A549 (cell line): ENCODE results near the gene CTDP1. TPM values are rescaled to one million over a fixed set of nuclear protein-coding genes. Genes with fewer than 3 reads are reported as not detected.

Source experiments
- ATAC-seq, 2 experiments: fragments of 200-7000 bp in 1 of 2; fragments of >200 bp in 1 of 2; cut with Nextera tagmentation in 1 of 2; cut with Tn5 transposase in 1 of 2; 3 replicates each; pipeline versions ENCODE4 v1.8.0 to v1.9.1; 2018 to 2020; ENCODE audit warnings: mild to moderate bottlenecking in 1 of 2, moderate library complexity in 1 of 2
- CTCF ChIA-PET: fragments of 300-600 bp; sonication (Branson Sonifier 250); formaldehyde crosslinking; extraction: SDS; loops from one replicate; lab custom pipeline; 2021; ENCODE audit warnings: antibody characterized with exemption, inconsistent platforms; lab: Yijun Ruan, JAX
- POLR2A ChIA-PET: fragments of 350-600 bp; formaldehyde crosslinking; extraction: SDS; loops from one replicate; lab custom pipeline; 2021; ENCODE audit warnings: antibody characterized with exemption, inconsistent platforms; lab: Yijun Ruan, JAX
- DNase-seq, 2 experiments: peaks; one replicate each; pipeline versions ENCODE4 v3.0.0 to v3.0.0-alpha.2; 2011 to 2016; ENCODE audit warnings: low read depth in 1 of 2, low spot score in 1 of 2
- FAIRE-seq: peaks from 2 replicates; lab custom pipeline; 2011; peaks lifted over from hg19 to GRCh38; lab: Jason Lieb, UNC
- H3K27ac ChIP-seq, 2 experiments: fragments of >200 bp; sonication (Bioruptor Twin); formaldehyde crosslinking; 3 replicates each; pipeline ENCODE4 v1.5.1; 2016 to 2017
- H3K4me1 ChIP-seq: fragments of >200 bp; sonication (Bioruptor Twin); formaldehyde crosslinking; 3 replicates; pipeline ENCODE4 v1.6.1; 2016
- H3K4me2 ChIP-seq: fragments of >200 bp; sonication (Bioruptor Twin); formaldehyde crosslinking; 3 replicates; pipeline ENCODE4 v1.6.1; 2016
- H3K4me3 ChIP-seq: fragments of >200 bp; sonication (Bioruptor Twin); formaldehyde crosslinking; 3 replicates; pipeline ENCODE4 v1.5.1; 2016
- H3K9me3 ChIP-seq: fragments of >200 bp; sonication (Bioruptor Twin); formaldehyde crosslinking; 3 replicates; pipeline ENCODE4 v1.6.1; 2016
- CBX2 ChIP-seq: fragments of 200-600 bp; sonication (generic); IDR thresholded peaks from 2 replicates; pipeline ENCODE4 v1.6.1; 2016; ENCODE audit warnings: low read depth, mild to moderate bottlenecking, borderline replicate concordance
- CEBPB ChIP-seq, 2 experiments: fragments of >200 bp in 1 of 2; sonication (Bioruptor Twin) in 1 of 2; formaldehyde crosslinking in 1 of 2; IDR thresholded peaks; 2 replicates each; pipeline ENCODE4 v1.6.1; 2012 to 2016
- EHF ChIP-seq: fragments of 250-450 bp; sonication (Bioruptor Pico); IDR thresholded peaks from 2 replicates; pipeline ENCODE4 v1.5.0; 2020; ENCODE audit warnings: mild to moderate bottlenecking
- EP300 ChIP-seq, 2 experiments: fragments of >200 bp; sonication (Bioruptor Twin); formaldehyde crosslinking; IDR thresholded peaks; 2 replicates in 1 of 2; 3 replicates in 1 of 2; pipeline ENCODE4 v1.6.1; 2016 to 2017
- ESRRA ChIP-seq: fragments of 150-350 bp; IDR thresholded peaks from 2 replicates; pipeline ENCODE4 v1.6.1; 2014; ENCODE audit warnings: mild to moderate bottlenecking, low read length, borderline replicate concordance
- FOSL2 ChIP-seq, 2 experiments: fragments of 450-650 bp in 1 of 2; fragments of >200 bp in 1 of 2; sonication (Bioruptor Twin) in 1 of 2; formaldehyde crosslinking; IDR thresholded peaks; 2 replicates each; pipeline versions ENCODE4 v1.5.0 to v1.6.1; 2016 to 2020; ENCODE audit warnings: mild to moderate bottlenecking in 1 of 2, moderate library complexity in 1 of 2
- FOXS1 ChIP-seq: fragments of 250-450 bp; sonication (Bioruptor Pico); IDR thresholded peaks from 2 replicates; pipeline ENCODE4 v1.5.0; 2020; ENCODE audit warnings: mild to moderate bottlenecking, moderate library complexity
- GATA3 ChIP-seq: IDR thresholded peaks from 2 replicates; pipeline ENCODE4 v1.6.1; 2012; ENCODE audit warnings: borderline replicate concordance
- HDAC2 ChIP-seq: fragments of 200-600 bp; sonication (generic); IDR thresholded peaks from 2 replicates; pipeline ENCODE4 v1.6.1; 2016
- HMGXB4 ChIP-seq: fragments of 250-450 bp; sonication (Bioruptor Pico); IDR thresholded peaks from 2 replicates; pipeline ENCODE4 v1.5.0; 2021; ENCODE audit warnings: mild to moderate bottlenecking, moderate library complexity, borderline replicate concordance
- HOXB5 ChIP-seq: fragments of 250-450 bp; sonication (Bioruptor Pico); IDR thresholded peaks from 2 replicates; pipeline ENCODE4 v1.5.0; 2020; ENCODE audit warnings: mild to moderate bottlenecking, moderate library complexity
- JUN ChIP-seq, 2 experiments: fragments of >200 bp; sonication (Bioruptor Twin); formaldehyde crosslinking; IDR thresholded peaks; 2 replicates in 1 of 2; 3 replicates in 1 of 2; pipeline ENCODE4 v1.6.1; 2016 to 2017
- KDM1A ChIP-seq: fragments of 200-600 bp; sonication (generic); IDR thresholded peaks from 2 replicates; pipeline ENCODE4 v1.6.1; 2016; ENCODE audit warnings: low read depth, mild to moderate bottlenecking
- MAFK ChIP-seq: fragments of 450-650 bp; IDR thresholded peaks from 2 replicates; pipeline ENCODE4 v1.6.1; 2014; ENCODE audit not compliant: partially characterized antibody
- MAX ChIP-seq: IDR thresholded peaks from 2 replicates; pipeline ENCODE4 v1.6.1; 2012
- MYC ChIP-seq: IDR thresholded peaks from 2 replicates; pipeline ENCODE4 v1.6.1; 2012; ENCODE audit warnings: mild to moderate bottlenecking, inconsistent platforms, low read length, improper control_type of control experiment, borderline replicate concordance
- NFE2L2 ChIP-seq: fragments of 150-350 bp; conservative IDR thresholded peaks from 2 replicates; pipeline ENCODE4 v1.6.1; 2014; ENCODE audit warnings: low read length
- NR3C1 ChIP-seq: fragments of >200 bp; sonication (Bioruptor Twin); formaldehyde crosslinking; IDR thresholded peaks from 3 replicates; pipeline ENCODE4 v1.6.1; 2017
- POLR2AphosphoS2 ChIP-seq: conservative IDR thresholded peaks from 2 replicates; pipeline ENCODE4 v1.6.1; 2012; ENCODE audit warnings: low read length, improper control_type of control experiment, inconsistent platforms
- RARB ChIP-seq: fragments of 250-450 bp; sonication (Bioruptor Pico); IDR thresholded peaks from 2 replicates; pipeline ENCODE4 v1.8.0; 2021; ENCODE audit warnings: mild to moderate bottlenecking, moderate library complexity
- TP53 ChIP-seq: fragments of 250-450 bp; sonication (Bioruptor Pico); IDR thresholded peaks from 2 replicates; pipeline ENCODE4 v1.5.0; 2021; ENCODE audit warnings: mild to moderate bottlenecking, moderate library complexity
- ZC3H11A ChIP-seq: fragments of 450-650 bp; IDR thresholded peaks from 2 replicates; pipeline ENCODE4 v1.6.1; 2014; ENCODE audit warnings: antibody characterized with exemption, mild to moderate bottlenecking
- ZSCAN20 ChIP-seq: fragments of 250-450 bp; sonication (Bioruptor Pico); IDR thresholded peaks from 2 replicates; pipeline ENCODE4 v1.8.0; 2022; ENCODE audit warnings: mild to moderate bottlenecking, moderate library complexity
- WGBS: methylation state at CpG from one replicate; pipeline ENCODE4 v1.1.6; 2017; ENCODE audit errors: missing lambda C conversion rate; 5-methylcytosine and 5-hydroxymethylcytosine counted together
- polyA plus RNA-seq, 4 experiments: library from polyadenylated mRNA; depleted of rRNA in 3 of 4; stranded (reverse); fragments of >200 nt; fragmentation: RNase III in 1 of 4; extraction: RNeasy Plus Mini Kit Qiagen cat#74134 plus additional on column Dnase treatment in 1 of 4; gene quantifications; 2 replicates in 3 of 4; 3 replicates in 1 of 4; pipeline ENCODE4 v1.2.3, GENCODE V29; 2011 to 2017
- TF ChIP-seq, protein P1 (sequence below): fragments of 200-600 bp; sonication (generic); IDR thresholded peaks from 2 replicates; pipeline ENCODE4 v1.6.1; 2016; ENCODE audit warnings: antibody characterized with exemption, mild to moderate bottlenecking, moderate library complexity

CTDP1 gene
- polyA plus RNA-seq, 2 of the 4 experiments (the other 2 are of a cell fraction): 6.8 to 12.1 TPM

DNA sequence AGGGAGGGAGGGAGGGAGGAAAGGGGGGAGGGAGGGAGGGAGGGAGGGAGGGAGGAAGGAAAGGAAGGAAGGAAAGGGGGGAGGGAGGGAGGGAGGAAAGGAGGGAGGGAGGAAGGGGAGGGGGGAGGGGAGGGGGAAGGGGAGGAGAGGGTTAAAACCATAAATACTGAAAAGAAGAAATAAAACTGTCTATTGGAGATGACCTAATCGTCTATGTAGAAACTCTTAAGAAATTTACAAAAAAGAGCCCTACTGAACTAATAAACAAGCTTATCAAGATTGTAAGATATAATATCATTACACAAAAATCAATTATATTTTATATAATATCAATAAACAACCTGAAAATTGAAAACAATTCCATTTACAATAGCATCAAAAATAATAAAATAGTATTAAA is 32.3 kb upstream of the CTDP1 start:
- ChIA-PET CTCF (interaction anchor here (0.5 to 0.9 kb wide), 2 partner anchors 174 to 269 kb away, joined by 3 to 4 read pairs; no protein-coding TSS in a partner anchor), POLR2A (no interaction called here)
- no peak overlapping the region for H3K27ac ChIP-seq
- FAIRE-seq (no peak), DNase-seq (no peak), ATAC-seq (no peak)
- H3K4me2 ChIP-seq: no peak overlapping the region
- no peak for TF ChIP-seq KDM1A
- no peak for TF ChIP-seq MYC
- TF ChIP-seq, protein P1, sequence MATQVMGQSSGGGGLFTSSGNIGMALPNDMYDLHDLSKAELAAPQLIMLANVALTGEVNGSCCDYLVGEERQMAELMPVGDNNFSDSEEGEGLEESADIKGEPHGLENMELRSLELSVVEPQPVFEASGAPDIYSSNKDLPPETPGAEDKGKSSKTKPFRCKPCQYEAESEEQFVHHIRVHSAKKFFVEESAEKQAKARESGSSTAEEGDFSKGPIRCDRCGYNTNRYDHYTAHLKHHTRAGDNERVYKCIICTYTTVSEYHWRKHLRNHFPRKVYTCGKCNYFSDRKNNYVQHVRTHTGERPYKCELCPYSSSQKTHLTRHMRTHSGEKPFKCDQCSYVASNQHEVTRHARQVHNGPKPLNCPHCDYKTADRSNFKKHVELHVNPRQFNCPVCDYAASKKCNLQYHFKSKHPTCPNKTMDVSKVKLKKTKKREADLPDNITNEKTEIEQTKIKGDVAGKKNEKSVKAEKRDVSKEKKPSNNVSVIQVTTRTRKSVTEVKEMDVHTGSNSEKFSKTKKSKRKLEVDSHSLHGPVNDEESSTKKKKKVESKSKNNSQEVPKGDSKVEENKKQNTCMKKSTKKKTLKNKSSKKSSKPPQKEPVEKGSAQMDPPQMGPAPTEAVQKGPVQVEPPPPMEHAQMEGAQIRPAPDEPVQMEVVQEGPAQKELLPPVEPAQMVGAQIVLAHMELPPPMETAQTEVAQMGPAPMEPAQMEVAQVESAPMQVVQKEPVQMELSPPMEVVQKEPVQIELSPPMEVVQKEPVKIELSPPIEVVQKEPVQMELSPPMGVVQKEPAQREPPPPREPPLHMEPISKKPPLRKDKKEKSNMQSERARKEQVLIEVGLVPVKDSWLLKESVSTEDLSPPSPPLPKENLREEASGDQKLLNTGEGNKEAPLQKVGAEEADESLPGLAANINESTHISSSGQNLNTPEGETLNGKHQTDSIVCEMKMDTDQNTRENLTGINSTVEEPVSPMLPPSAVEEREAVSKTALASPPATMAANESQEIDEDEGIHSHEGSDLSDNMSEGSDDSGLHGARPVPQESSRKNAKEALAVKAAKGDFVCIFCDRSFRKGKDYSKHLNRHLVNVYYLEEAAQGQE: no peak
- no peak for TF ChIP-seq POLR2AphosphoS2
- TF ChIP-seq HDAC2: no peak
- TF ChIP-seq HMGXB4 (CRISPR knock-in tag): no peak
- TF ChIP-seq EHF: no peak
- no peak for TF ChIP-seq HOXB5 (CRISPR knock-in tag)
- no peak for TF ChIP-seq MAFK
- WGBS: 3% methylated on average over 1 of the region's 1 CpG
- H3K9me3 ChIP-seq: no peaks in the 10 kb centered on the region
- H3K4me1 ChIP-seq: no peaks in the 10 kb centered on the region
- H3K4me3 ChIP-seq: no peak overlapping the region

GRCh38 chr18:79650959-79651358 is 28.6 kb upstream of the CTDP1 start:
- no peak for TF ChIP-seq CBX2
- no peak for TF ChIP-seq HMGXB4 (CRISPR knock-in tag)
- no peak for TF ChIP-seq FOXS1 (CRISPR knock-in tag)
- no peak for TF ChIP-seq NR3C1
- TF ChIP-seq JUN (IDR thresholded peaks at IDR 0.05): no peak
- no peak for TF ChIP-seq HOXB5 (CRISPR knock-in tag)
- no peak for TF ChIP-seq FOSL2 (IDR thresholded peaks at IDR 0.05)
- TF ChIP-seq FOSL2 (CRISPR knock-in tag; IDR thresholded peaks at IDR 0.05): no peak
- no peak for TF ChIP-seq NFE2L2
- TF ChIP-seq ESRRA: no peak
- TF ChIP-seq KDM1A: no peak
- no peak for TF ChIP-seq POLR2AphosphoS2
- TF ChIP-seq EP300 (IDR thresholded peaks at IDR 0.05): no peak
- TF ChIP-seq MAX: no peak
- TF ChIP-seq CEBPB (IDR thresholded peaks at IDR 0.05): no peak
- TF ChIP-seq TP53 (CRISPR knock-in tag): no peak
- TF ChIP-seq ZSCAN20 (CRISPR knock-in tag): no peak
- TF ChIP-seq RARB (CRISPR knock-in tag): no peak
- TF ChIP-seq ZC3H11A: no peak
- no peak for TF ChIP-seq GATA3
- FAIRE-seq: no peak
- H3K27ac ChIP-seq: no peak overlapping the region
- POLR2A ChIA-PET: no interaction called here
- CTCF ChIA-PET: interaction anchor here (1.4 kb wide), 1 partner anchor 8 kb away, joined by 3 read pairs; no protein-coding TSS in a partner anchor
- no peak for ATAC-seq
- no peaks in the 10 kb centered on the region for H3K4me1 ChIP-seq
- WGBS: 64% methylated on average over 11 of the region's 11 CpGs
- no peak overlapping the region for H3K4me3 ChIP-seq
- no peak for DNase-seq
- H3K4me2 ChIP-seq: no peak overlapping the region
- H3K9me3 ChIP-seq: no peaks in the 10 kb centered on the region
